ENCODE measurements around the gene TWF2. TPM values are rescaled to one million over a fixed set of nuclear protein-coding genes. Genes with fewer than 3 reads are reported as not detected.

Gene TWF2
- total RNA-seq, 4 donors from 2014 or later: 50.1 to 116 (median 78.3) TPM

DNA sequence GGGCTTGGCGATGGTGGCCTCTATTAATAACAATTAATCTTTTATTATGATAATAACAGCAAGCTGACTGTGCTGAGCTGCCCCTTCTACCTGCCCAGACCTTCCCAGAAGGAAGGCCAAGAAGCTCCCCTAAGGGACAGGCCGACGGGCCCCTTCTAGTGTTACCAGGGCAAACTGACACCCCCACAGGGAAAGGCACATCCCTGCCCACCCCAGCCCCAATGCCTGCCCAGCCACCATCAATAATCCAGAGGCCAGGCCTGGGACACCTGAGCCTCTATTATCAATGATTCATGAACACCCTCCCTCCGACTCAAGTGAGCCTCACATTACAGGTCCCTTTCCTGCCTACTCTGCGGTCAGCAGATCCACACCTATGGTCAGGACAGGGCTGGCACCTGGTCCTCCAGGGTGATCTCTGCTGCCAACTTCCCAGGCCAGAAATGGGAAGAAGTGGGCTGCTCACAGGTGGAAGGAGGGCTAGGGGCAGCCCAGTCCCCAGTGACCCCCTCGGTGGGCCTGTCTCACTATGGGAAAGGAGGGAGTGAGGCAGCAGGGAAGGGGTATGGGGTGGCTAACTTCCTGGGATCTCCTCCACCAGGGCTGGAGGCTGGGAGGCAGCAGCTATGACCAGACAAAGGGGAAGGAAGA, 1.8 kb downstream of the TWF2 start:
- ATAC-seq (ENCODE audit: low FRiP score) (peak; percentile 1), DNase-seq (ENCODE audit: low spot score) (no peak)
- TF ChIP-seq, protein P1, sequence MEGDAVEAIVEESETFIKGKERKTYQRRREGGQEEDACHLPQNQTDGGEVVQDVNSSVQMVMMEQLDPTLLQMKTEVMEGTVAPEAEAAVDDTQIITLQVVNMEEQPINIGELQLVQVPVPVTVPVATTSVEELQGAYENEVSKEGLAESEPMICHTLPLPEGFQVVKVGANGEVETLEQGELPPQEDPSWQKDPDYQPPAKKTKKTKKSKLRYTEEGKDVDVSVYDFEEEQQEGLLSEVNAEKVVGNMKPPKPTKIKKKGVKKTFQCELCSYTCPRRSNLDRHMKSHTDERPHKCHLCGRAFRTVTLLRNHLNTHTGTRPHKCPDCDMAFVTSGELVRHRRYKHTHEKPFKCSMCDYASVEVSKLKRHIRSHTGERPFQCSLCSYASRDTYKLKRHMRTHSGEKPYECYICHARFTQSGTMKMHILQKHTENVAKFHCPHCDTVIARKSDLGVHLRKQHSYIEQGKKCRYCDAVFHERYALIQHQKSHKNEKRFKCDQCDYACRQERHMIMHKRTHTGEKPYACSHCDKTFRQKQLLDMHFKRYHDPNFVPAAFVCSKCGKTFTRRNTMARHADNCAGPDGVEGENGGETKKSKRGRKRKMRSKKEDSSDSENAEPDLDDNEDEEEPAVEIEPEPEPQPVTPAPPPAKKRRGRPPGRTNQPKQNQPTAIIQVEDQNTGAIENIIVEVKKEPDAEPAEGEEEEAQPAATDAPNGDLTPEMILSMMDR (IDR thresholded peaks at IDR 0.05): no peak

DNA sequence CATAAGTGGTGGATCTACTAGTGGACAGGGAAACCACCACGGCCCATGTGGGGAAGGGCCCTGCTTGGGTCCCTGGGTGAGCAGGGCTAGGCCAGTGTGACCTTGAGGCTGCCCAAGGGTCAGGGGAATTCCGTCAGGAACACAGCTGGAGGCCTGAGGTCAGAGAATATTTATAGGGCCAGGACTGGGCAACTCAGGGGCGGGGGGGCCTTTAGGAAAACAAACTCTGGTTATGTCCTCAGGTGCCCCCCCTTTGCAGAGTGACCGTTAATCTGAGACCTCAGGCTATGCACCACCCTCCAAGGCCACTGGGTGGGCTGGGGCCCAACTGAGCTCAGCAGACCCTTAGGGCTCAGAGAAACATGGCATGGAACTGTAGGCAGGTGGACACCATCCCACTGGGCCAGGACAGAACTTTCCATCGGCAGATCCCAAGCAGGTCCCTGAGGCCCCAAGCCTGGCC, 2.5 kb downstream of the TWF2 start:
- TF ChIP-seq, protein P1 (IDR thresholded peaks at IDR 0.05): no peak
- ATAC-seq (ENCODE audit: low FRiP score): no peak

DNA sequence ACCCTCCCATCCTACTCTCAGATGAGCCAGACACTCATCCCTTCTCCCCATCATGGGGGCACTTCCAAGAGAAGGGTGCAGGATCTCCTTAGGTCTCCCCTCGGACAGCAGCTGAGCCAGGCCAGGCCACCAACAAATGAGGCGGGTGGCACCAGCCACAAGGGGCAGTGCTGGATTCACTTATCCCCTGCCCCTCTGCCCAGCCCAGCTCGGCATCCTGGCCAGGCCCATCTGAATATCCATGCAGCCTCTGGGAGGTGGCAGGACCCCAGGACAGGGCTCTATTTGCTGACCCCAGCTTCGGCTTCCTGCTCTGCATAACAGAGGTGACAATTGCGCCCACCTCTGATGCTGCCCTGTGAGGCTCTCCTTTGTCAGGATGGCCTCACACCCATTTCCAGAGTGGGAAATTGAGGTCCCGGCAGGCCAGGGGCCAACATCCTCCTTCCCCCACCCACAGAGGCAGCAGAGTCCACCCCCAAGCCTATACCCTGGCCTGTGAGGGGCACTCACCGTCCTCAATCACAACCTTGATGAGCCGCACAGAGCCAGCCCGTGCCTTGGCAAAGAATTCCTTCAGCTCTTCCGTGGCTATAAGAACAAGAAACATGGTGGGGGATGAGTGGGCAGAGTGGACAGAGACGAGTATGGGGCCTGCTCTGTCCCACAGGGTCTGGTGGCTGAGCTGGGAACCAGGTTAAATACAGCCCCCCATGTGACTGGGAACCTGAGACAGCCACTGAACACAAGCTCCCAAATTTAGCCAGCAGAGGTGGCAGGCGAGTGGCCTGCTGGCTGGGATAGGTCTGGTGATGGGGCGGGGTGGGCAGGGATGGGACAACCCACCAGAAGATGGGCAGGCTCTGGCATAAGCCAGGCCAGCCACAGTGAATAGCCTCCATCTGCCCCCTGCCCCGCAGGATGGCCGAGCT, 4.2 kb downstream of the TWF2 start:
- DNase-seq (ENCODE audit: low spot score) (no peak), ATAC-seq (ENCODE audit: low FRiP score) (no peak)
- TF ChIP-seq, protein P1 (IDR thresholded peaks at IDR 0.05): no peak

More for the DNA sequence above, 2.5 kb downstream of the TWF2 start:
- no peak for DNase-seq (ENCODE audit: low spot score)

DNA sequence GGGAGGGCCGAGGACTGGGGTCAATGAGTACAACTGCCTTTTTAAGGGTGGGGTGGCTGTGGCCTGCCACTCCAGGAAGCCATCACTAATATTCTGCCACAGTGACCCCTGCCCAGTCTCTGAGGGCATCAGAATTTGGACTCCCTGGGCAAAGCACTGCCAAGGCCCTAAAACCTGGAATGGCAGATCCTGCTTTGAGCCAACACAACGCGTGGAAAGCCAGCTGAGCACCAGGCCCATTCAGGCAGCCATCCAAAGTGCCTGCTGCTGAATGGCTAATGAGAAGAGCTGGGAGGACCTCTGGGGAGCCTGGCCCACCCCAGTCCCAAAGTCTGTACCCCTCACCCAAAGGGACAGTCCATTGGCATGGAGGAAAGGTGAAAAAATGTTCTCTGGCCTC, 5.0 kb downstream of the TWF2 start:
- TF ChIP-seq, protein P1 (IDR thresholded peaks at IDR 0.05): no peak
- DNase-seq (ENCODE audit: low spot score) (no peak), ATAC-seq (ENCODE audit: low FRiP score) (no peak)

DNA sequence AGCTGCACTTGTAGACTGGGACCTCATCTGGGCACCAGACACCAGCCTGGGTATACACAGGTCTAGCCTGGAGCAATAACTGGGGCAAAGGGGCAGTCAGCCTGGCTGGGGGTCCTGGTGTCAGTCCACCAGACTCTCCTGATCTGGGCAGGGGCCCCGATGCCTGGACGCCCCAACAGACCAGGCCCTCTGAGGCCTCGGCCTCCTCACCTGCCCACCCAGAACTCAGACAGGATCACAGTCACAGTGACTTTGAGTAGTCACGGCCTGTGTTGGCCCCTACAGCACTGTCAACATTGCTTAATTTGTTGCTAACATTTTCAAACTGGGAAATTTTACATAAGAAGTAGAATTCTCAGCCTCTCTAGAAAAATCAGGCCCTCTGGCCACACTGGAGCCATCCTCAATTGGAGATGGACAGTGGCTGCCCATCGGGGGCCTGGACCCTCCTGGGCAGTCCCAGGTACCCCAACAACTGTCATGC, 5.8 kb downstream of the TWF2 start:
- TF ChIP-seq, protein P1 (IDR thresholded peaks at IDR 0.05): no peak
- no peak for ATAC-seq (ENCODE audit: low FRiP score)
- no peak for DNase-seq (ENCODE audit: low spot score)

DNA sequence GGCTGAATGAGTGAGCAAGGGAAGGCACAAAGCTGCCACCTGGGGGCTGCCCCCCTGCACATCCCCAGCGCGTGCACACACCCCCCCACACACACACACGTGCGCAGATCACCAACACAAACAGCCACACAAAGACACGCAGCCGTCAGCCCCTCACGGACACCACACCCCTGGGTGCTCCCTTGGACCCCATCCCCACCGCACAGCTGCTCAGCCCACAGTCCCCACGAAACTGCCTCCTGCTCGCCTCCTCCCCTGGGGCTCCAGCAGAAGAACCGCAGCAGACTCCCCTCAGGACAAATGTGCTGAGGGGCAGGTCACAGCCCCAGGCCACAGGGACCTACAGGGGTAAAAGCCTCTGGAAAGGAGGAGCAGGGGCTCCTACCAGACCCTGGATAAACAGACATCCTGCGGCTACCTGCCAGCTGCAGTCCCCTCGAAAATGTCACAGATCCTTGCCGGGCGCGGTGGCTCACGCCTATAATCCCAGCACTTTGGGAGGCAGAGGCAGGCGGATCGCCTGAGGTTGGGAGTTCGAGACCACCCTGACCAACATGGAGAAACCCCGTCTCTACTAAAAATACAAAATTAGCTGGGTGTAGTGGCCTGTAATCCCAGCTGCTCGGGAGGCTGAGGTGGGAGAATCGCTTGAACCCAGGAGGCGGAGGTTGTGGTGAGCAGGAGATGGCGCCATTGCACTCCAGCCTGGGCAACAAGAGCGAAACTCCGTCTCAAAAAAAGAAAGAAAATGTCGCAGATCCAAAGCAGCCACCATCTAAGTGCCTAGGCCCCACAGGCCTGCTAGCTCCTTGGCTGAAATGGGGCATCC, 6.5 kb downstream of the TWF2 start:
- ATAC-seq (ENCODE audit: low FRiP score) (no peak), DNase-seq (ENCODE audit: low spot score) (no peak)
- TF ChIP-seq, protein P1 (IDR thresholded peaks at IDR 0.05): no peak

All from omental fat pad (tissue), 4 donors.